Ovary (tissue), 3 donors: Measurements from ENCODE around the gene EFEMP2.

Experiments
- EP300 ChIP-seq: sonication (generic); formaldehyde crosslinking; IDR thresholded peaks from one replicate; pipeline ENCODE4 v1.6.1; 2017; ENCODE audit warnings: antibody characterized with exemption
- POLR2A ChIP-seq: fragments of 450-650 bp; IDR thresholded peaks from one replicate; pipeline ENCODE4 v1.6.1; 2017; ENCODE audit warnings: antibody characterized with exemption, mild to moderate bottlenecking, moderate library complexity
- TF ChIP-seq, protein P1 (sequence below), 3 donors: fragments of 450-650 bp in 2 of 3; fragments of 200-600 bp in 1 of 3; IDR thresholded peaks; one replicate each; pipeline versions ENCODE4 v1.5.1 to v1.8.0; 2016 to 2022; ENCODE audit warnings: antibody characterized with exemption in 3 of 3, mild to moderate bottlenecking in 1 of 3
- donor health status: DM: no; HTN: no; CAD: no.

GRCh38 chr11:65915101-65915820 is 42.7 kb upstream of the EFEMP2 start:
- TF ChIP-seq, protein P1, sequence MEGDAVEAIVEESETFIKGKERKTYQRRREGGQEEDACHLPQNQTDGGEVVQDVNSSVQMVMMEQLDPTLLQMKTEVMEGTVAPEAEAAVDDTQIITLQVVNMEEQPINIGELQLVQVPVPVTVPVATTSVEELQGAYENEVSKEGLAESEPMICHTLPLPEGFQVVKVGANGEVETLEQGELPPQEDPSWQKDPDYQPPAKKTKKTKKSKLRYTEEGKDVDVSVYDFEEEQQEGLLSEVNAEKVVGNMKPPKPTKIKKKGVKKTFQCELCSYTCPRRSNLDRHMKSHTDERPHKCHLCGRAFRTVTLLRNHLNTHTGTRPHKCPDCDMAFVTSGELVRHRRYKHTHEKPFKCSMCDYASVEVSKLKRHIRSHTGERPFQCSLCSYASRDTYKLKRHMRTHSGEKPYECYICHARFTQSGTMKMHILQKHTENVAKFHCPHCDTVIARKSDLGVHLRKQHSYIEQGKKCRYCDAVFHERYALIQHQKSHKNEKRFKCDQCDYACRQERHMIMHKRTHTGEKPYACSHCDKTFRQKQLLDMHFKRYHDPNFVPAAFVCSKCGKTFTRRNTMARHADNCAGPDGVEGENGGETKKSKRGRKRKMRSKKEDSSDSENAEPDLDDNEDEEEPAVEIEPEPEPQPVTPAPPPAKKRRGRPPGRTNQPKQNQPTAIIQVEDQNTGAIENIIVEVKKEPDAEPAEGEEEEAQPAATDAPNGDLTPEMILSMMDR (IDR thresholded peaks at IDR 0.05) = no peak
- TF ChIP-seq POLR2A (no peak), EP300 (no peak)
